ENCODE data around the gene NAGS.

NAGS gene

GRCh38 chr17:44049294-44050060 is 45.1 kb downstream of the NAGS start:
- H3K79me2 ChIP-seq (ENCODE audit: low read length) = peaks cover 87% of the 10 kb centered on the region
- 0 out of 2 replicates have a peak, but pooled peaks cover 3% of the 10 kb centered on the region for H4K20me1 ChIP-seq (ENCODE audit: insufficient read depth, low read length)
- no peak overlapping the region for H3K9ac ChIP-seq (ENCODE audit: low read length)

DNA sequence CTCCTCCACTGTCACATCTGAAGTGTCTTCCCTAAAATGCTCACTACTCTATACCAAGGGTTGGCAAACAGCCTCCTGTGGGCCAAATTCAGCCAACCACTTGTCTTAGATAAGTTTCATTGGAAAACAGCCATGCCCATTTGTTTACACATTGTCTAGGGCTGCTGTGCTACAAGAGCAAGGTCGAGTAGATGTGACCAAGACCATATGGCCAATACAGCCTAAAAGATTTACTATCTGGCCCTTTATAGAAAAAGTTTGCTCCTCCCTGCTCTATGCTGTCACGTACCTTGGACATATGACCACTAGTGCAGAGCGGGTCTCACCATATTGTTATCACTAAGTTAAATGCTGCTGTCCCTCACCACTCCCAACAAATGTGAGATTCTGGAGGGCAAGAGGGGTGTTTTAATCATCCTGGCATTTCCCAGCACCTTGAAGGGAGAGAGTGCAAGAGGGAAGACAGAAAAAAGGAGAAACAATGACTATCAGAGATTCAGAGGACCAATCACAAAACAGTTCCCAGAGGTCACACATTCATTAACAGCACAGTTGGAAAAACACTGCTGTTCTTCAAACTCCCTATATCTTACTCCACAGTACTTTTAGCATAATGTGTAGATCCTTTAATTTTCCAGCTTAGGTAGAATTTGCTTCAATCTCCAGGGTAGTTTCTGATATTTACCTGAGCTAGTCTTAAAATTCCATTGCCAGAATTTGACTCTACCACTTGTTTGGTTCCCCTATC is 48.9 kb downstream of the NAGS start:
- peaks cover 4% of the 10 kb centered on the region for H3K36me3 ChIP-seq (replicated peaks; ENCODE audit: insufficient read depth, low read length)
- no peaks in the 10 kb centered on the region for H3K4me1 ChIP-seq (ENCODE audit: low read length)
- no peaks in the 10 kb centered on the region for H3K9me2 ChIP-seq (replicated peaks; ENCODE audit: insufficient read depth, low read length)
- H3K4me3 ChIP-seq (ENCODE audit: low read length) = no peak overlapping the region
- no peak overlapping the region for H3K9ac ChIP-seq (ENCODE audit: low read length)
- H4K20me1 ChIP-seq (ENCODE audit: insufficient read depth, low read length) = 0 out of 2 replicates have a peak, but pooled peaks cover 3% of the 10 kb centered on the region
- H3K79me2 ChIP-seq (ENCODE audit: low read length) = peaks cover 89% of the 10 kb centered on the region
- no peak overlapping the region for H3K27ac ChIP-seq (ENCODE audit: low read length)
- H3F3A ChIP-seq (ENCODE audit: insufficient read depth, low read length) = no peaks in the 10 kb centered on the region
- DNase-seq = no peak
- no peaks in the 10 kb centered on the region for H3K9me3 ChIP-seq (replicated peaks; ENCODE audit: insufficient read depth, low read length)
- no peak overlapping the region for H2AFZ ChIP-seq (ENCODE audit: low read length)
- TF ChIP-seq, protein P1, sequence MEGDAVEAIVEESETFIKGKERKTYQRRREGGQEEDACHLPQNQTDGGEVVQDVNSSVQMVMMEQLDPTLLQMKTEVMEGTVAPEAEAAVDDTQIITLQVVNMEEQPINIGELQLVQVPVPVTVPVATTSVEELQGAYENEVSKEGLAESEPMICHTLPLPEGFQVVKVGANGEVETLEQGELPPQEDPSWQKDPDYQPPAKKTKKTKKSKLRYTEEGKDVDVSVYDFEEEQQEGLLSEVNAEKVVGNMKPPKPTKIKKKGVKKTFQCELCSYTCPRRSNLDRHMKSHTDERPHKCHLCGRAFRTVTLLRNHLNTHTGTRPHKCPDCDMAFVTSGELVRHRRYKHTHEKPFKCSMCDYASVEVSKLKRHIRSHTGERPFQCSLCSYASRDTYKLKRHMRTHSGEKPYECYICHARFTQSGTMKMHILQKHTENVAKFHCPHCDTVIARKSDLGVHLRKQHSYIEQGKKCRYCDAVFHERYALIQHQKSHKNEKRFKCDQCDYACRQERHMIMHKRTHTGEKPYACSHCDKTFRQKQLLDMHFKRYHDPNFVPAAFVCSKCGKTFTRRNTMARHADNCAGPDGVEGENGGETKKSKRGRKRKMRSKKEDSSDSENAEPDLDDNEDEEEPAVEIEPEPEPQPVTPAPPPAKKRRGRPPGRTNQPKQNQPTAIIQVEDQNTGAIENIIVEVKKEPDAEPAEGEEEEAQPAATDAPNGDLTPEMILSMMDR (IDR thresholded peaks at IDR 0.05; ENCODE audit: low read length) = no peak
- TF ChIP-seq EZH2 (optimal IDR thresholded peaks at IDR 0.05; ENCODE audit: low read depth, low read length) (no peak), EZH2phosphoT487 (IDR thresholded peaks at IDR 0.05; ENCODE audit: low read length) (no peak)
- H3K27me3 ChIP-seq (replicated peaks; ENCODE audit: insufficient read depth, low read length) = no peaks in the 10 kb centered on the region
- no peak overlapping the region for H3K4me2 ChIP-seq (ENCODE audit: low read depth, low read length)

More at GRCh38 chr17:44049294-44050060, 45.1 kb downstream of the NAGS start:
- Histone ChIP-seq H3K27me3 (replicated peaks; ENCODE audit: insufficient read depth, low read length) (no peaks in the 10 kb centered on the region), H3F3A (ENCODE audit: insufficient read depth, low read length) (no peaks in the 10 kb centered on the region), H2AFZ (ENCODE audit: low read length) (no peak overlapping the region), H3K9me2 (replicated peaks; ENCODE audit: insufficient read depth, low read length) (no peaks in the 10 kb centered on the region), H3K9me3 (replicated peaks; ENCODE audit: insufficient read depth, low read length) (no peaks in the 10 kb centered on the region), H3K4me3 (ENCODE audit: low read length) (no peak overlapping the region), H3K4me2 (ENCODE audit: low read depth, low read length) (no peak overlapping the region), H3K4me1 (ENCODE audit: low read length) (no peaks in the 10 kb centered on the region), H3K27ac (ENCODE audit: low read length) (no peak overlapping the region), H3K36me3 (replicated peaks; ENCODE audit: insufficient read depth, low read length) (peaks cover 4% of the 10 kb centered on the region; the same call in 1 of the 2 replicates)
- no peak for TF ChIP-seq EZH2 (optimal IDR thresholded peaks at IDR 0.05; ENCODE audit: low read depth, low read length)
- TF ChIP-seq, protein P1 (IDR thresholded peaks at IDR 0.05; ENCODE audit: low read length) = no peak
- TF ChIP-seq EZH2phosphoT487 (IDR thresholded peaks at IDR 0.05; ENCODE audit: low read length) = no peak
- DNase-seq = no peak

Data from MM.1S (cell line).